GM18502 (cell line): ENCODE measurements around the gene AMPH.

Experiments used
- ATAC-seq: cut with Tn5 transposase; IDR thresholded peaks from one replicate; pipeline ENCODE4 v1.9.1; 2021; ENCODE audit warnings: mild to moderate bottlenecking; ENCODE audit not compliant: unreplicated experiment, poor library complexity

AMPH gene

DNA sequence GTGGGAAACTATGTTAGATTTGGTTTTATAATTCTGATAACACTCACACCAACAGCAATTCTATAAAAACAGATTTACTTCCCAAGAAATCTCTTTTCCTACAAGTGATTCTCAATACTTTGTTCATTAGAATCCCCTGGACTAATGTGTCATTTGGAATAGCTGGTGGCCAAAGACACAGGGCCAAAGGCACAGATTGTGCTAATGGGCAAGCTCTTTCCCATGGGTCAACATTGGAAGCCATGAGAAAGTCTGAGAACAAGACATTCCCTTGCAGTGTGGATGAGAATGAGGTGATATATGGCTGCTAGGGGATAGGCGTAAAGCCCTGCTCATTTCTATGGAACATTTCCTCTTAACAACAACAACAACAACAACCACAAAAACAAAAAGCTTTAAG is 153.8 kb downstream of the AMPH start:
- no peak for ATAC-seq

DNA sequence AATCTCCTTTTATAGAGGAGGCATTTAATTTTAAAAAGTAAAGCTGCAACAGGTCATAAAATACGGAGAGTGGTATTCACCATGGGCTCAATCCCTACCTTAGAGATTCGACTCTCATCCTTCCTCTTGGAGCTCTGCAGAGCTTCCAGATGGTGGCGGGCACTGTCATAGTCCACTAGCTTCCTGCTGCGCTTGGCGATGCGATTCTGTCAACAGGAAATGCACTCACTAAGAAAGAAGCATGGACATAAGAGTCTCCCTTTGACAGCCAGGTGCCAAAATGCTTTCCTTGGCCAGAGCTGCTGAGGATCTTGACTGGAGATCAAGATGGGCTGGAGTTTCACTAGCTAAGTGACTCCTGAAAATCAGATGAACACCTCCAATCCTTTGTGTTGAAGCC is 154.4 kb downstream of the AMPH start:
- ATAC-seq: no peak

DNA sequence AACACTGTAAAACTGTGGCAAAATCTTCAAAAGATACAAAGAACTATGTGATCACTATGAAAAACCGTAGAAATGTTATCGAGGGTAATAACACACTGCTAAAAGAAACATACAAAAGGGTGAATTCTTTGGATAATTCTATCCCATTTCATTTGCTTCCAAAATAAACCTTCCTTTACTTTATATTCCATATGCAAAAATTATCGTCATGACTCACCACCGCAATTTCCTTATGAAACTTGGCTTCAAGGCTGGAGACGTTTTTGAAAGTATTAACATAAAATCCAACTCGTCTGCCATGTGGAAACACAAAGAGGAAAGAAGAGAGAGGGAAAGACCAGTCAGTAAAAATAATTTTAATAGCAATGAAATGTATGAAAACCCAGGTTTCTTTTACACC is 165.2 kb downstream of the AMPH start:
- no peak for ATAC-seq

DNA sequence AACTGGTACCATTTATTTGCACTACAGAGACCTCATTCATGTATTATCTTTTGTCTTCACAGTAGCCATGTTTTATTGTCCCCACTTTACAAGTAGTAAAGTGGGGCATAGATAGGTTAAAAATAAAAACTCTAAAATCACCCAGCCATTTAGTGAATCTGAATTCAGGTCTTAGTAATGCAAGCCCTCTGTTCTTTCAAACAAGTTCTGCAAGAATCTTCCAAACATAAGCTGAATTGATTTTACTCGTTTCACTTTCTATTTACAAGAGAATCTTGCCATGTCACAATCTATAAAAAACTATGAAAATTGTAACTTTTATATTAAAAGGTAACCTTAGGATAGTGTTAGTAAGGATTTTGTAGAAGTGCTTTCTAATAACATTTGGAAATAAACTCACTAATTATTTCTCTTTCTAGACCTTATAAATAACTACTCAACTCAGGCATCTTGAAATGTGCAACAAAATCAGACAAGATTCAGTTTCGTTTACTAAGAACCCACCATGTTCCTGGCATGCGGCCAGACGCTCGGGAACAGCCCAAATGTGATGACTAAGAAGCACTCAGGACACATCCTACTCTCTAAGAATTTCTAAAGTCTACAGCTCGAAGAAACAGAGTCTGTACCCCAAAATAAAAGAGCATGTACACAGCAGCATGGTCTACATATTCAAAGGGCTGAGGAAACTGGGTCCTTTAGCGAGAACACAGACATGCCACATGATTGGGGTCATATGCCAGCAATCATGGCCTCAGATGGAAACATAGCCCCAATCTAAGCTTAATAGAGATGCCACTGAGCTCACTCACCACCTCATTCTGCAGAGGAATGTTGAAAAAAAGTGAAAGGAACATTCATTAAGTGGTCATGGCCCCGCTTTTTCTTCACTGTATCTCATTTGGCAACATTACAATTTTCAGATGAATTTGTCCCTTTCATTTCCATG is 167.6 kb downstream of the AMPH start:
- peak; percentile 96 for ATAC-seq

DNA sequence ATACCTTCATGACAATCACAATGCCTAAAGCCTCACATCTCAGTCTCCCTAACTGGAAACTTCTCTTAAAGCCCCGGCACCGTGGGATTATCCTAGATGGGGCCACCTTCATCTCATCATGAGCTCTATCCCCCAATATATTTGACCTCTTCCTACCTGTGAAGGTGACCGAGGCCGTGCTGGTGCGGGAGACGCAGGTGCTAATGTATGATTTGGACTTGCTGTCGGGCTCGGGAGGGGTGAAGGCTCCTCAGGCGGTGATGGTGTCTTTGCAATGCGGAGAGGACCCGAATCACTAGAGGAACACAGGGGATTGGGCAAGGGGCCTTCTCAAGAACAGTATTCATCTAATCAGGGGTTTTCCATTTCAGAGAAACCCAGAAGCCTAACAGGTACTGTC is 168.4 kb downstream of the AMPH start:
- no peak for ATAC-seq

DNA sequence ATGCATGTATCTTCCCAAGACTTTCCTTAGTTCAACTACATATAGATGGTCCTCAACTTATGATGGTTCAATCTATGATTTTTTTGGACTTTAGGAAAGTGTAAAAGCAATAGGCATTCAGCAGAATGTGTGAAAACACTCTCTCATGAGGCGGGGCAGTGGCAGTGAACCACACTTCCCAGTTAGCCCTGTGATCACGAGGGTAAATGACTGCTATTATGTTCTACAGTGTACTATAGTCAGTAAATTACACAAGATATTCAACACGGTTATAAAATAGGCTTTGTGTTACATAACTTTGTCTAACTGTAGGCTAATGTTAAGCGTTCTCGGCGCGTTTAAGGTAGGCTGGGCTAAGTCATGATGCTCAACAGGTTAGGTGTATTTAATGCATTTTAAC is 169.3 kb downstream of the AMPH start:
- ATAC-seq: no peak

DNA sequence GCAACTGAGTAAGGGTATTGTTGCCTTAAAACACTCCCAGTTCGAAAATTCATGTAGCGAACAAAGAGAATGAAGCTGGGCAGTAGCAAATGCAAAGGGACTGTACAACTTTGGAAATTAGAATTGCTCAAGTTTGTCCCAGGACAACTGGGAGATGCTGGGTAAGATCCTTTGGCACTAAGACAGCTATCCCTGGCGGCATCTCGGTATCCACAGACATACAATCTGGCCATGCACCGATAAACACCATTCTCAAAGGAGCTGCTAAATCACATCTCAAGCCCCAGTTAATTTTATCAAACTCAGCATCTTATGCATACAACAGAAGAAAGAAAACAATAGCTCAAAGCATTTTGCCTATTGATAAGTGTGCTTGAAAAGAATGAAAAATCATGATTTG is 177.3 kb downstream of the AMPH start:
- no peak for ATAC-seq

DNA sequence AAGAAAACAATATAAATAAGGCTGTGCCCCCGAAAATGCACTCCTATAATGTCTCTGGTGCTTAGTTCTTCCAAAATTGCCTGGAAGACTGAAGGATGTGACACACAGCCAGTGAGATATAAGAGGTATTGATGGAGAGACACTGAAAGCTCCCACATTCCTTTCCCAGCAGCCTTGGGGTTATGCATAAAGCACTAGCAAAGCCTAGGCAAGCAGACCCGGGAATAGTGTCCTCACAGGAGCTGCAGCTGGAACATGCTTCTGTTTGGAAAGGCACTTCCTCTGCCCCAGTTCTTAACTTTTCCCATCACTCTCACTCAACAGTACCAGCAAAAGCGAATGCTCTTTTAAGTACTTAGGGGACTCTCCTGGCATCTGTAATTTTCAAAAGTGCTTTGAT is 178.0 kb downstream of the AMPH start:
- ATAC-seq: no peak

DNA sequence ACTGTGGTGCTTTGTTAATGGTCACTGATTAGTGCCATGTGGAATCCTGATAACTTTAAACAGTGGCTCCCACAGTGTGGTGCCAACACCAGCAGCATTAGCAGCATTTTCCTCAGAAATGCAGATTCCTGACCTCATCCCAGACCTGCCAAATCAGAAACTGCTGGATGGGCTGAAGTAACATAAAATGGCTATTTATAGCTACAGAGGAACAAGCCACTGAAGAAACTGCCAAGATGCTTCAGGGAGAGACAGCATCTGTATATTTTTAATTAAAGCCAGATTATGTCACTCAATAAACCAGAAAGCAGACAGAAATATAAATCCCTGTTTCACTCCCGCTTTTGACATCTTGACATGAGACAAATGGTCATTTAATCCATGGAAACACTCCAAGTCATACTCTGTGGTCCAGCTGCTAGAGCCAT is 178.5 kb downstream of the AMPH start:
- no peak for ATAC-seq

DNA sequence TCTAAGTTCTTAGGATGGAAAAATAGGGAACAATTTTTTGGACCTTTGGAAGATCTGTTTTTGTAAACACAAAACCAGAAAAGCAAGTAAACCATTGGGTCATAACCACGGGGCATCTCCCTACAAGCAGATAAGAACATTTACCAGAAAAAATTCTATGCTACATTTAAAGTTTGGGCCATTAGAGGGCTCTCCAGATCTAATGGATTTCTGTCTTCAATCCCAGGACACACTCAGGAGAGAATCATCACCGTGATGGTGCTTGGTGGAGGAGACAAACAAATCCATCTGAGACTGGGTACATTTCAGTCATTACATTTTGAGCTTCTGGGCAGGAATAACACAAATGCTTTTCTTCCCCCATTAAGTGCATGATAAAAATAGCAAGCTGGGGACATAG is 179.3 kb downstream of the AMPH start:
- no peak for ATAC-seq

DNA sequence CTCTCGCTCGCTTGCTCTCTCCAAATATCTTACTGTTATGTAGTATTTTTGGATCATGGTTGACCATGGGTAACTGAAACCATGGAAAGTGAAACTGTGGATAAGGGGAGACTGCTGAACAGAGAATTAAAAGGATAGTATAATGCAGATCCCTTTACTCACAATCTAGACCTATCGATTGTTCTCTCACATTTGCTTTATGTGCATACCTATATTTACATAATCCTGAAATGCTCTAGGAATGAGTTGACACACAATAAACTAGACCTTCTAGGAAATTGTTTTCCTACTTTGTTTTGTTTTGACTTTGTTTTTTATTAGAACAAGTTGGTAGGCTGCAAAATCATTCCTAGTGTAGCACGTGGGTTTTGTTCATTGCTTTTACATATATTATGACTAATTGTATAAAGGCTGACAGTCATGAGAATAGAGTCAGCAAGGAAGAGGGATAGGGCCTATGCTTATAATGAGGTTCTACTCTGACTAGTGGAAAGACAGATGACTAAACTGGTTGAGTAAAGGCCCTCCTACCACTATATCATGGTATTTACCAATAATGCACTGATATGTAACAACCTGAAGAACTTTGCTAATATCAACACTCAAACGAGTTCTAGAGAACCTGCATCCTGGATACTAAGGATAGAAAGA is 182.5 kb downstream of the AMPH start:
- no peak for ATAC-seq

DNA sequence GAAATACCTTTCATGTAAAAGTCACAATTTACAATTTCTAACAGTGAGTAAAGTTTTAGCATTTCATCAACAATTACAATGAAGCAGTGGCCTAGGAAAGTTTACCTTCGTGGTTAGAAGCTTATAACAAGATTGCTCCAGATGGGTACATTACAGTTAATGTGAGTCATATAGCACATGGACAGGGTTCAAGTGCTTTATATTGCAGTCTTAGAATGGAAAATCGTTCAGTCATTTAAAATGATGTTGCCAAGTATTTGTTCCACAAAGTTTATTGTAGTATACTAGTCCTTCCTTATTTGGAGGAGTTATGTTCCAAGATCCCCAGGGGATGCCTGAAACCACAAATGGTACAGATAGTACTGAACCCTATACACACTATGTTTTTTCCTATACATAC is 183.1 kb downstream of the AMPH start:
- no peak for ATAC-seq

DNA sequence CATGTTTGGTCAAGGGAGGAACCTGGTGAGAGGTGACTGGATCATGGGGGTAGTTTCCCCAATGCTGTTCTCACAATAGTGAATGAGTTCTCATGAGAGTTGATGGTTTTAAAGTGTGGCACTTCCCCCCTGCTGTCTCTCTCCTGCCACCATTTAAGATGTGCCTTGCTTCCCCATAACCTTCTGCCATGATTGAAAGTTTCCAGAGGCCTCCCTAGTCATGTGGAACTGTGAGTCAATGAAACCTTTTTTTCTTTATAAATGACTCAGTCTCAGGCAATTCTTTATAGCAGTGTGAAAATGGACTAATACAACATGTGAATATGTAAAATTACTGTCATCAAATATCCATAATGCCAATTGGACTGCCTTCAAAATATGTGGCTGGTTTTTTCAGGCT is 192.2 kb downstream of the AMPH start:
- no peak for ATAC-seq

DNA sequence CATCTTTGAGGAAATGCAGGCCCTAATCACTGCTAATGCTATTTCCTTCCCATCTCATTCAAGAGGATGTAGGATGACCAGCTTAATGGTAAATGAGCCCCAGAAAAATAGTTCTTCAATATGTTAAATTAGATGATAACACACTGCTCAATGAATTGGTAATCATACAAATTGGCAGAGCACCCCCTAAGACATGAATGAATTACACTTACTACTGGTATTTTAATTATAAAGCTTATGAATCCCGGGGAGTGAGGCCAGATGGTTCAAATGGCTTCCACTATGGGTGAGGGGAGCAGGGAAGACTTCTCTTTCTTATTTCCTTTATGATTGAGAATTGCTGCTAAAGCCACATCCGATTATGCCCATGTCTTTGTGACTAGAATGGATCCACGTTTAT is 198.5 kb downstream of the AMPH start:
- no peak for ATAC-seq

DNA sequence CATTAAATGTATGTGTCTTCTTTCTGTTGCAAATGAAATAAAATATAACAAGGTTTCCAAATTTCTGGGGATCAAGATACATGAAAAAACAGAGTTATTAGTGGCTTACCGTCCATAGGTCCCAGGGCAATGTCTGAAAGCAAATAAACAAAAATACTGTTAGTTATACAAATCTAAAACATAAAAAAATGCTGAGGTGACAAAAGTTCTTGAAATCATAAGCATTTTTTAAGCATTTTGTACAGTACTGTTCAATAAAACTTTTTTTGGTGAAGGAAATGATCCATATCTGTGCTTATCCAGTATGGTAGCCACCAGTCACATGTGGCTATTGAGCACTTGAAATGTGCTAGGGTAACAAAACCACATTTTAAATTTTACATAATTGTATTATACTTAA is 199.1 kb downstream of the AMPH start:
- no peak for ATAC-seq

DNA sequence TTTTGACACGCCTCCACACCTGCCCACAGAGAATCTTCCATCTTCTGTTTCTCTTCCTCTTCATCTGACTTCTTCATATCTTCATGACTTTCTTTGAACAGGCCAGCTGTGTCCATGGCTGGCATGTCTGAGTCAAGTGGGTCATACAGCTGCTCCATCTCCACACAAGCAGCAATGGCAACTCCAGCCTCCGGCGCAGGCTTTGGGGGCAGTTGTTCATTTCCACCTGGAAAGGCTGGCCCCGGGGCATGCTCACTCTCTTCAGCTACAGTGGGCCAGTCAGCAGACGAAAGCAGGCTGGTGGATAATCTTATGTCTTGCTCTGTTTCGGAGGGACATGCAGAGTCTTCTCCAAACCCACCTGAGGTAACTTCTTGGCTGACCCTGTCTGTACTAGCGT is 202.1 kb downstream of the AMPH start:
- ATAC-seq: no peak

DNA sequence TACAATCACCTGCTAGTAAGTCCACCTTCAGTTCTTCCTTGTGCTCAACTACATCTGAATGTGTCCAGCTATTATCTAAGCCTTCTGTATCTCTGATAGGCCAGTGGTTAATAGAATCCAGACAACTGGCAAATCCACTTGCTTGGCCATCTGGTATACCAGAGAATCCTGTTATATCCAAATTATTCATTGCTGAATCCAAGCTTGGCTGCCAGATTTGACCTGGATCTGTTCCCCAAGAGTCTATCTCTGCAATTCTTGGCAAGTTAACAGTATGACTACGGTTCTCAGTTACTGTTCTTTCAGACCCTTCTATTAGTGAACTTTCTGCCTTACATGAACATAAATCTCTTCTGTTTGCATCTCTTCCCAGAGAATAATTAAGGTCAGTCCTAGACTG is 203.1 kb downstream of the AMPH start:
- no peak for ATAC-seq

DNA sequence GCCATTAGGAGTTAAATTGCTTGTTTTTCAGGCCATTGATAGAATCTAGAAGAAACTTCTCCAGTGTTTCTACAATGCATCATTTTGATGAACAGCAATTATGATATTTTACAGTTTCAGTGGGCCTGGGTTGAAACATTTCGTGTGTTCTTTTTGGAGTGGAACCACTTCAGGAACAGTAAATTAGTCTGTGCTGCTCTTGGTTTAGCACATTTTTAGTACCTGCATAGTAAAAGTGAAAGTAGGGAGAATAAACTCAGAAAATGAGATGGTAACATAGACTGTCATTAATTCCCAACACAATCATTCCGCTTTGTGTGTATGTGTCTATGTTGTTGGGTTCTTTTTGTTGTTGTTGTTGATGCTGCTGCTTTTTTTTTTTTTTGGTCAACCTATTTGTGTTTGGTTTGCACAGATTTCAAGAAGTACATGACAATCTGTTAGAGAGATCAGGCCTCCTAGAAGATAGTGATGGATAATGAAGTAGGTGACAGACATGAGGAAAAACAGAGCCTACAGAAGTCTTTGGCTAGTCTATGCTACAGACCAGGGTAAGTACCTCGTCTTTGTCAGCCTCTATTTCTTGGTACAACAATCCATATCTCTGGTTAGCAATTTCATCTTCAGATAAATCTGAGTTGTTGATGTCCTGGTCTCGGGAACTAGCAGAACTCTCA is 203.8 kb downstream of the AMPH start:
- no peak for ATAC-seq

DNA sequence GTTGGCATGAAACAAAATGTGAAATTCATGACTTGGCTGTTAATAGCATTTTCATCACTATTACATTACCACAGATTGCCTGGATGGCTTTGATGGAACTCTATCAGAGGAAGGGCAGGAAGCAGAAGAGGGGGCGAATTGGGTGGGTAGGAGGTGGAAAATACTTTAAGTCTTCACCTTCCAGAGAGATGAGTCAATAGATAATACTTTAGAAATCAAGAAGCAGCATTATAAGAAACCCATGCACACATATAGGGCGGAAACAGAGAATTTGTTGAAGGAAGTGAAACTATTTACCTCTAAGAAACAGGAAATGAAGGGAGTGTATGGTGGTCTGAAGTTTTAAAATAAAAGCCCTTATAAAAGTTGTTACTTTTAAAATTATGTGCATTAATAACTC is 205.7 kb downstream of the AMPH start:
- peak; percentile 82 for ATAC-seq

DNA sequence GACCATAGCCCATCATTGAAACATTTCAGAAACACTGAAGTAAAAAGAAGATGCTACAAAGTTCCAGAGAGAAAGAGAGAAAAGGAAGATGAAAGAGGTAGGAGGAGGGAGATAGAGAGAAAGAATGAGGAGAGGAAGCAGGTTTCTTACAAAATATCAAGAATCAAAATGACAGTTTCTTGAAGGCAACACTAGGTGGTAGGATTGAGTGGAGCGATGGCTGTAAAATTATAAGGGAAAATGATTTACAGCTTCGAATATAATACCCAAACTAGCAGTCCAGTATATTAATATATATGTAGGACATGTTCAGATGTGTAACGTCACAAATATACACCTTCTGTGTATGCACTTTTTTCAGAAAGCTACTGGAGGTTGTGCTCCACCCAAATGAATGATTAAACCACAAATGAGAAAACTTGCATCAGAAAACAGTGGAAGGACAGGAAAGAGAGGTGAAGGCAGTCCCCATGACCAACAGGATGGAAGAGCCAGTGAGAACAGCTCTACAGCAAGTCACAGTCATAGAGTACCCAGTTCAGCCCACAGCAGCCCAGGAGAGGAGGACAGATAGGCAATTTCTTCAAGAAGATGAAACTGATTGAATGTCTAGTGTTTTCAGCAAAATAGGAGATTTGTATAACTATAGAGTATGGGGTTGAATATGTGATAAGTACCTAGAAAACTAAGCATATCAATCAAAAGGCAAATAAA is 206.3 kb downstream of the AMPH start:
- ATAC-seq: peak; percentile 37

DNA sequence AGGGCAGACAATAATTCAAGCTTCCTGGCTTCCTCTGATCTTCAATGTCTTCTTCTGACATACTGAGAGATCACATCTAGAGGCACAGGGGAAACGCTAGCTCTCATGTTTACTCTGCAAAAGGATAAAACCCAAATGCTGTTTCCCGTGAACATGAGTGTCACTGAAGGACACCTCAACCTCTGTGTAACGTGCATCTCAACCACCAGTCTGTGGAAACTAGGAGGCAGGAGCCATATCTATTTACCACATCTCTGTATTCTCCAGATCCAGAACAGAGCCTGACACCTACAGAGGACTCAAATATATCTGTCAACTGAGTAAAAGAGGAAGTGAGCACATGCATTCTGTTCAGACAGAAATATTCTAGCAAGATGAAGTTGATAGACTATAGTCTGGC is 217.4 kb downstream of the AMPH start:
- ATAC-seq: peak; percentile 91
